HG03354 (cell line): ENCODE measurements around the gene KIF1A.
"Not testable (repeated sequence)": the region's sequence is repeated elsewhere in the genome, so short reads cannot be mapped to it uniquely, and the experiment has no call there.

Experiments
- ATAC-seq: cut with Tn5 transposase; IDR thresholded peaks from one replicate; pipeline ENCODE4 v1.9.1; 2021; ENCODE audit warnings: mild to moderate bottlenecking; ENCODE audit not compliant: unreplicated experiment, poor library complexity, severe bottlenecking

Gene KIF1A

GRCh38 chr2:240694304-240694703 lies 125.7 kb downstream of the KIF1A start:
- not testable (repeated sequence) for ATAC-seq

GRCh38 chr2:240692583-240693561 lies 127.1 kb downstream of the KIF1A start:
- ATAC-seq = not testable (repeated sequence)

- not testable (repeated sequence) for ATAC-seq
Measured at GRCh38 chr2:240691631-240692420, 128.2 kb downstream of the KIF1A start, which contains the start of gene AQP12A. Gene AQP12A (plus strand): TSS chr2:240691866. CDS start chr2:240691914, 48 bp downstream.

- ATAC-seq = not testable (repeated sequence)
Measured at GRCh38 chr2:240691075-240691427, 129.0 kb downstream of the KIF1A start.

- not testable (repeated sequence) for ATAC-seq
Measured at GRCh38 chr2:240690421-240691074, 129.5 kb downstream of the KIF1A start.

GRCh38 chr2:240689975-240690374 lies 130.0 kb downstream of the KIF1A start:
- no peak for ATAC-seq

- no peak for ATAC-seq
Measured at GRCh38 chr2:240688553-240688919, 131.5 kb downstream of the KIF1A start.

GRCh38 chr2:240687741-240688552 lies 132.1 kb downstream of the KIF1A start:
- ATAC-seq = no peak

- no peak for ATAC-seq
Measured at GRCh38 chr2:240687045-240687740, 132.8 kb downstream of the KIF1A start.

GRCh38 chr2:240686460-240686859 lies 133.6 kb downstream of the KIF1A start:
- ATAC-seq = no peak

- no peak for ATAC-seq
Measured at GRCh38 chr2:240685771-240686371, 134.1 kb downstream of the KIF1A start.

- not testable (repeated sequence) for ATAC-seq
Measured at GRCh38 chr2:240683980-240684728, 135.9 kb downstream of the KIF1A start.

GRCh38 chr2:240683329-240683979 lies 136.6 kb downstream of the KIF1A start:
- ATAC-seq = not testable (repeated sequence)

GRCh38 chr2:240682431-240683224 lies 137.4 kb downstream of the KIF1A start, which contains the start of gene AQP12B:
Gene AQP12B (minus strand): TSS chr2:240682885. CDS start chr2:240682837, 48 bp downstream.
- not testable (repeated sequence) for ATAC-seq

GRCh38 chr2:240680185-240680584 lies 139.8 kb downstream of the KIF1A start:
- ATAC-seq = not testable (repeated sequence)

- not testable (repeated sequence) for ATAC-seq
Measured at GRCh38 chr2:240678909-240679308, 141.1 kb downstream of the KIF1A start.
